ENCODE measurements around the gene PRKAR2B. TPM values are rescaled to one million over a fixed set of nuclear protein-coding genes. Genes with fewer than 3 reads are reported as not detected.

PRKAR2B gene
- total RNA-seq, 4 donors from 2014 or later = 89.5 to 127 (median 102) TPM

DNA sequence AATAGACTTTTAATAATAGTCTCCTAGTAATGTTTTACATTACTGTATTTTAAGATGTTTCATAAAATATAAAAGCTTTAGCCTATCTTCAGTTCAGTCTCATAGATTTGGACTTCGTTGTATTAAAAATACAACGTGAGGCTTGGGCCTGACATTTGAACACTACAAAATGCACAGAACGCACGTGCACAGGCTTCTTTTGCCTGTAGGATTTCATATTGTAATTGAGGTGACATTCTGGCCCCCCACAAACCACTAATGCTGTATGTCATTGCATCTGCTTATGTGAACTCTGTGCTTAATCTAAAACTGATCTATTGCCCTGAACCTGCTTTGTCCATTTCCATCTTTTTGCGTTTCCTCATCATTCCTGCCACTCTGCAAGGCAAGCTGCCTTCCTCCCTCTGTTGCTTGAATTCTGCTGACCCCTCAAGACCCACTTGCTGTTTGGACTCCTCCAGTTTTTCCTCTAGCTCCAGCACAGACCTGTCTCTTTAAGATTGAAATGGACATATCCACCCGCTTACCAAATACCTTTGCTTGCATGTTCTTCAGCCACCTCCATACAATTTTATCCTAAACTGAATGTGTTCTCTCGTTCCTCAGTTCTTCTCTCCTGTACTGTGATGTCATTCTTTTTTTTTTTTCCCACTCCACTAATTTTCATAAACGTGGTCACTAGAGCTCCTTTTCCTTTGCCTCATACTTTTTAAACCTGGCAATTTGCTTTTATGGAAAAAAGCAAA is 12.4 kb downstream of the PRKAR2B start:
- Histone ChIP-seq H3K4me3 (no peak overlapping the region), H3K4me1 (peaks cover 0 to 49% (median 41%) of the 10 kb centered on the region in 4 donors), H3K9me3 (no peaks in the 10 kb centered on the region), H3K27me3 (no peaks in the 10 kb centered on the region), H3K36me3 (no peaks in the 10 kb centered on the region), H3K27ac (replicated peaks in 1 of 4) (peak overlapping the region; percentile 22 to 71 (median 42))
- TF ChIP-seq POLR2AphosphoS5 (IDR thresholded peaks at IDR 0.05) (no peak), EP300 (IDR thresholded peaks at IDR 0.05) (no peak), POLR2A (IDR thresholded peaks at IDR 0.05; ENCODE audit: low read depth) (no peak)
- TF ChIP-seq, protein P1, sequence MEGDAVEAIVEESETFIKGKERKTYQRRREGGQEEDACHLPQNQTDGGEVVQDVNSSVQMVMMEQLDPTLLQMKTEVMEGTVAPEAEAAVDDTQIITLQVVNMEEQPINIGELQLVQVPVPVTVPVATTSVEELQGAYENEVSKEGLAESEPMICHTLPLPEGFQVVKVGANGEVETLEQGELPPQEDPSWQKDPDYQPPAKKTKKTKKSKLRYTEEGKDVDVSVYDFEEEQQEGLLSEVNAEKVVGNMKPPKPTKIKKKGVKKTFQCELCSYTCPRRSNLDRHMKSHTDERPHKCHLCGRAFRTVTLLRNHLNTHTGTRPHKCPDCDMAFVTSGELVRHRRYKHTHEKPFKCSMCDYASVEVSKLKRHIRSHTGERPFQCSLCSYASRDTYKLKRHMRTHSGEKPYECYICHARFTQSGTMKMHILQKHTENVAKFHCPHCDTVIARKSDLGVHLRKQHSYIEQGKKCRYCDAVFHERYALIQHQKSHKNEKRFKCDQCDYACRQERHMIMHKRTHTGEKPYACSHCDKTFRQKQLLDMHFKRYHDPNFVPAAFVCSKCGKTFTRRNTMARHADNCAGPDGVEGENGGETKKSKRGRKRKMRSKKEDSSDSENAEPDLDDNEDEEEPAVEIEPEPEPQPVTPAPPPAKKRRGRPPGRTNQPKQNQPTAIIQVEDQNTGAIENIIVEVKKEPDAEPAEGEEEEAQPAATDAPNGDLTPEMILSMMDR (IDR thresholded peaks at IDR 0.05) = no peak
- WGBS = 79% methylated on average over 8 of the region's 8 CpGs
- DNase-seq (ENCODE audit: extremely low spot score) = no peak
- intact Hi-C loops (cut with DNase I) = no loop called here

GRCh38 chr7:107057474-107057833 is 12.9 kb downstream of the PRKAR2B start:
- no peak for DNase-seq (ENCODE audit: extremely low spot score)
- intact Hi-C loops (cut with DNase I) = no loop called here
- Histone ChIP-seq H3K27ac (replicated peaks in 1 of 4) (peak overlapping the region in 3 of 4 donors; percentile 34 to 71 (median 49)), H3K27me3 (no peaks in the 10 kb centered on the region), H3K36me3 (no peaks in the 10 kb centered on the region), H3K9me3 (no peaks in the 10 kb centered on the region), H3K4me3 (no peak overlapping the region), H3K4me1 (peaks cover 0 to 43% (median 37%) of the 10 kb centered on the region in 4 donors)
- TF ChIP-seq POLR2AphosphoS5 (IDR thresholded peaks at IDR 0.05) = no peak
- TF ChIP-seq, protein P1 (IDR thresholded peaks at IDR 0.05) = no peak
- TF ChIP-seq POLR2A (IDR thresholded peaks at IDR 0.05; ENCODE audit: low read depth) = no peak
- 90% methylated on average over 3 of the region's 3 CpGs for WGBS

DNA sequence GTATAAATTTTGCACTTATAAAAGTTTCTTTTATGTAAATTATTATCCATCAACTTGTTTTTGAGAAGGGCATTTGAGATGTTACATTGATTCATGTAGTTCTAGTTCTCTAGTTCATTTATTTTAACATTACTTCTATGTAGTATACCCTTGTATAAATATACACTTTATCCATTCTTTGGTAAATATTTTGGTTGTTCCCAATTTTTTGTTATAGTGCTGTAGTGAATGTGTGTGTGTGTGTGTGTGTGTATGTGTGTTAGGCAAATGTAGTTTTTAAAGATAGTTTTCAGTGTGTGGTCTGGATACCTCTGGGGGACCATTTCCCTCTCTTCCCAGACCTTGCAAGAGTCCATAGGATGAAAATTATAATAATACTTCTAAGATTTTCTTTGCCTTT is 15.0 kb downstream of the PRKAR2B start:
- no peak overlapping the region for H3K4me3 ChIP-seq
- H3K4me1 ChIP-seq = peaks cover 0 to 44% (median 41%) of the 10 kb centered on the region in 4 donors
- no peaks in the 10 kb centered on the region for H3K9me3 ChIP-seq
- no peaks in the 10 kb centered on the region for H3K36me3 ChIP-seq
- no peak for DNase-seq (ENCODE audit: extremely low spot score)
- intact Hi-C loops (cut with DNase I) = no loop called here
- H3K27ac ChIP-seq (replicated peaks in 1 of 4) = no peak overlapping the region
- no peaks in the 10 kb centered on the region for H3K27me3 ChIP-seq
- TF ChIP-seq POLR2AphosphoS5 (IDR thresholded peaks at IDR 0.05) (no peak), POLR2A (IDR thresholded peaks at IDR 0.05; ENCODE audit: low read depth) (no peak), EP300 (IDR thresholded peaks at IDR 0.05) (no peak)
- TF ChIP-seq, protein P1 (IDR thresholded peaks at IDR 0.05) = no peak

DNA sequence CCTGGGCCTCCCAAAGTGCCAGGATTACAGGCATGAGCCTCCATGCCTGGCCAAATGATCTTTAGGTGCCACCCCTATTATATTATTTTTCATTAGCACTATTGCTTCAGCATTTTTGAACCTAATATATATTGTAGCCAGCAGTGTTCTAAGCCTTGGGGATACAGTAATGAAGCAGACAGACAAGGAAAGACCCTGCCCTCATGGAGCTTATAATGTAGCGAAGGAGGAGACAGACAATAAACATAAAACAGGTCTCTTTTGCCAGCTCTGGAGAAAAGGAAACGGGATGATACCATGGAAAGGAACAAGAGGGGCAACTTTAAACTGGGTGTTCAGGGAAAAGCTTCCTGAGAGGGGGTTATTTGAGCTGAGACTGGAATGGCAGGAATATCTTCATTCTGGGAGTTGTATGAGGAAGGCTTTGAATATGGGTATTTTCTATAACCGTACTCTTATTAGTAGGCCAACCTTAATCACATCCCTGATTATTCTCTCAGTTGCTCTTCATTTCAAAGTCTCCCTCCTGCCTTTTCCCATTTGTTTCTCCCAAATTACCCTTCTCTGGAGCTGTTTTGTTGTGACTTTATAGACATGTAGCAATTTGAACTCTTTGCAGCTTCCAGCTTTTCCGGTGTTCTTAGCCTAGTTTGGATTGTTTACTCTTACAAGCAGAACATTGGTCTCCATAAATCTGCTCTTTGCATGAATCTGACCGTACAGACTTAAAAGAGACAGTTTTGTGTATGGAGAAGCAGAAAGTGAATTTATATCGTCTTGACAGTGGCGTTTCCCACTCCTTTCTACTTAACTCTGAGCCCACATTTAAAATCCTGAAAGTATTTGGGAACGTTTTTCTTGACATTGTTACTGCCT is 19.0 kb downstream of the PRKAR2B start:
- Histone ChIP-seq H3K36me3 (no peaks in the 10 kb centered on the region), H3K27ac (replicated peaks in 1 of 4) (peak overlapping the region; percentile 18 to 75 (median 42)), H3K4me1 (peaks cover 4 to 60% (median 58%) of the 10 kb centered on the region in 4 donors), H3K4me3 (peak overlapping the region in 1 of 4 donors; percentile 5), H3K9me3 (no peaks in the 10 kb centered on the region), H3K27me3 (no peaks in the 10 kb centered on the region)
- TF ChIP-seq EP300 (IDR thresholded peaks at IDR 0.05) (no peak), POLR2A (IDR thresholded peaks at IDR 0.05; ENCODE audit: low read depth) (no peak), POLR2AphosphoS5 (IDR thresholded peaks at IDR 0.05) (no peak)
- TF ChIP-seq, protein P1 (IDR thresholded peaks at IDR 0.05) = no peak
- intact Hi-C loops (cut with DNase I) = no loop called here
- 80% methylated on average over 8 of the region's 8 CpGs for whole genome bisulfite sequencing
- DNase-seq (ENCODE audit: extremely low spot score) = no peak
